Measurements from ENCODE around the gene ACADS.

ACADS gene

GRCh38 chr12:120733574-120733973, 7.9 kb downstream of the ACADS start:
- no peak for DNase-seq

GRCh38 chr12:120734210-120734609, 8.6 kb downstream of the ACADS start:
- DNase-seq: no peak

- DNase-seq: no peak
Observed at GRCh38 chr12:120735181-120735580, 9.6 kb downstream of the ACADS start.

- DNase-seq: no peak
Observed at GRCh38 chr12:120736404-120737331, 11.0 kb downstream of the ACADS start.

GRCh38 chr12:120737557-120738251, 12.1 kb downstream of the ACADS start:
- no peak for DNase-seq

- no peak for DNase-seq
Observed at GRCh38 chr12:120738252-120739030, 12.8 kb downstream of the ACADS start.

- DNase-seq: no peak
Observed at GRCh38 chr12:120739031-120739762, 13.6 kb downstream of the ACADS start.

GRCh38 chr12:120739821-120740613, 14.4 kb downstream of the ACADS start:
- no peak for DNase-seq

- no peak for DNase-seq
Observed at GRCh38 chr12:120740871-120741270, 15.2 kb downstream of the ACADS start.

- no peak for DNase-seq
Observed at GRCh38 chr12:120741476-120742421, 16.1 kb downstream of the ACADS start.

- no peak for DNase-seq
Observed at GRCh38 chr12:120744922-120745493, 19.4 kb downstream of the ACADS start.

- no peak for DNase-seq
Observed at GRCh38 chr12:120748242-120748641, 22.6 kb downstream of the ACADS start.

- no peak for DNase-seq
Observed at GRCh38 chr12:120749256-120749655, 23.6 kb downstream of the ACADS start.

GRCh38 chr12:120750806-120751205, 25.2 kb downstream of the ACADS start:
- DNase-seq: no peak

GRCh38 chr12:120751389-120751788, 25.8 kb downstream of the ACADS start:
- DNase-seq: no peak

- DNase-seq: no peak
Observed at GRCh38 chr12:120754792-120755191, 29.2 kb downstream of the ACADS start.

GRCh38 chr12:120755269-120755668, 29.6 kb downstream of the ACADS start:
- no peak for DNase-seq

GRCh38 chr12:120757226-120757742, 31.7 kb downstream of the ACADS start:
- no peak for DNase-seq

- no peak for DNase-seq
Observed at GRCh38 chr12:120757949-120758348, 32.3 kb downstream of the ACADS start.

Data from cerebellar nuclear complex (tissue), 1 donor.